ENCODE measurements around the gene PCDHGA8.
"Not testable (repeated sequence)": the region's sequence is repeated elsewhere in the genome, so short reads cannot be mapped to it uniquely, and the experiment has no call there.

PCDHGA8 gene

DNA sequence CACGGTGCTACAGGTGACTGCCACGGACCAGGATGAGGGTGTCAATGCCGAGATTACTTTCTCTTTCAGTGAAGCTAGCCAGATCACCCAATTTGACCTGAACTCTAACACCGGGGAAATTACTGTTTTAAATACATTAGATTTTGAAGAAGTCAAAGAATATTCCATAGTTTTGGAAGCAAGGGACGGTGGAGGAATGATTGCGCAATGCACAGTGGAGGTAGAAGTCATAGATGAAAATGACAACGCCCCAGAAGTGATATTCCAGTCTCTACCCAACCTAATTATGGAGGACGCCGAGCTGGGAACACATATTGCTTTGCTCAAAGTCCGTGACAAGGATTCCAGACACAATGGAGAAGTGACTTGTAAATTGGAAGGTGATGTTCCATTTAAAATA, 3.8 kb upstream of the PCDHGA8 start:
- Histone ChIP-seq H3K9me3 (ENCODE audit: insufficient read depth, low read length, severe bottlenecking) (no peaks in the 10 kb centered on the region), H3K27me3 (ENCODE audit: insufficient read depth, low read length, poor library complexity) (no peaks in the 10 kb centered on the region), H3K4me2 (ENCODE audit: insufficient read depth, low read length) (no peak overlapping the region), H3K79me2 (ENCODE audit: insufficient read depth, low read length) (no peaks in the 10 kb centered on the region), H2AFZ (ENCODE audit: low read depth, low read length) (no peak overlapping the region), H3K4me3 (ENCODE audit: low read depth in 1 of 2, low read length in 2 of 2) (no peak overlapping the region), H4K20me1 (ENCODE audit: insufficient read depth, low read length) (no peaks in the 10 kb centered on the region), H3K9ac (ENCODE audit: low read depth, low read length) (no peak overlapping the region), H3K27ac (ENCODE audit: low read length) (no peak overlapping the region), H3K36me3 (ENCODE audit: insufficient read depth, low read length) (no peaks in the 10 kb centered on the region), H3K4me1 (ENCODE audit: insufficient read depth, low read length) (no peaks in the 10 kb centered on the region)
- DNase-seq = no peak
- no peak for ATAC-seq (ENCODE audit: insufficient read depth, low read depth)
- TF ChIP-seq, protein P1, sequence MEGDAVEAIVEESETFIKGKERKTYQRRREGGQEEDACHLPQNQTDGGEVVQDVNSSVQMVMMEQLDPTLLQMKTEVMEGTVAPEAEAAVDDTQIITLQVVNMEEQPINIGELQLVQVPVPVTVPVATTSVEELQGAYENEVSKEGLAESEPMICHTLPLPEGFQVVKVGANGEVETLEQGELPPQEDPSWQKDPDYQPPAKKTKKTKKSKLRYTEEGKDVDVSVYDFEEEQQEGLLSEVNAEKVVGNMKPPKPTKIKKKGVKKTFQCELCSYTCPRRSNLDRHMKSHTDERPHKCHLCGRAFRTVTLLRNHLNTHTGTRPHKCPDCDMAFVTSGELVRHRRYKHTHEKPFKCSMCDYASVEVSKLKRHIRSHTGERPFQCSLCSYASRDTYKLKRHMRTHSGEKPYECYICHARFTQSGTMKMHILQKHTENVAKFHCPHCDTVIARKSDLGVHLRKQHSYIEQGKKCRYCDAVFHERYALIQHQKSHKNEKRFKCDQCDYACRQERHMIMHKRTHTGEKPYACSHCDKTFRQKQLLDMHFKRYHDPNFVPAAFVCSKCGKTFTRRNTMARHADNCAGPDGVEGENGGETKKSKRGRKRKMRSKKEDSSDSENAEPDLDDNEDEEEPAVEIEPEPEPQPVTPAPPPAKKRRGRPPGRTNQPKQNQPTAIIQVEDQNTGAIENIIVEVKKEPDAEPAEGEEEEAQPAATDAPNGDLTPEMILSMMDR (IDR thresholded peaks at IDR 0.05; ENCODE audit: borderline replicate concordance, extremely low read depth, low read length, poor library complexity, severe bottlenecking) = no peak
- no peak for TF ChIP-seq EZH2 (IDR thresholded peaks at IDR 0.05; ENCODE audit: borderline replicate concordance, low read depth, low read length, severe bottlenecking)

DNA sequence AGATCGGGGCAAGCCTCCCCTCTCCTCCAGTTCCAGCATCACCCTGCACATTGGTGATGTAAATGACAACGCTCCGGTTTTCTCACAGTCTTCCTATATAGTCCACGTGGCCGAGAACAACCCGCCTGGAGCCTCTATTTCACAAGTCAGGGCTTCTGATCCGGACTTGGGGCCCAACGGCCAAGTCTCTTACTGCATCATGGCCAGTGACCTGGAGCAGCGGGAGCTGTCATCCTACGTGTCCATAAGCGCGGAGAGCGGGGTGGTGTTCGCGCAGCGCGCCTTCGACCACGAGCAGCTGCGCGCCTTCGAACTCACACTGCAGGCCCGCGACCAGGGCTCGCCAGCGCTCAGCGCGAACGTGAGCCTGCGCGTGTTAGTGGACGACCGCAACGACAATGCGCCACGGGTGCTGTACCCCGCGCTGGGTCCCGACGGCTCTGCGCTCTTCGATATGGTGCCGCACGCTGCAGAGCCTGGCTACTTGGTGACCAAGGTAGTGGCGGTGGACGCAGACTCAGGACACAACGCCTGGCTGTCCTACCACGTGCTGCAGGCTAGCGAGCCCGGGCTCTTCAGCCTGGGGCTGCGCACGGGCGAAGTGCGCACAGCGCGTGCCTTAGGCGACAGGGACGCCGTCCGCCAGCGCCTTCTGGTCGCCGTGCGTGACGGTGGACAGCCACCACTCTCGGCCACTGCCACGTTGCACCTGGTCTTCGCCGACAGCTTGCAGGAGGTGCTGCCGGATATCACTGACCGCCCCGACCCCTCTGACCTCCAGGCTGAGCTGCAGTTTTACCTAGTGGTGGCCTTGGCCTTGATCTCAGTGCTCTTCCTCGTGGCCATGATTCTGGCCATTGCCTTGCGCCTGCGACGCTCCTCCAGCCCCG, 3.0 kb upstream of the PCDHGA8 start:
- H2AFZ ChIP-seq (ENCODE audit: low read depth, low read length) = no peak overlapping the region
- H3K4me2 ChIP-seq (ENCODE audit: insufficient read depth, low read length) = no peak overlapping the region
- no peaks in the 10 kb centered on the region for H3K79me2 ChIP-seq (ENCODE audit: insufficient read depth, low read length)
- H3K27ac ChIP-seq (ENCODE audit: low read length) = no peak overlapping the region
- H3K4me1 ChIP-seq (ENCODE audit: insufficient read depth, low read length) = no peaks in the 10 kb centered on the region
- no peak overlapping the region for H3K9ac ChIP-seq (ENCODE audit: low read depth, low read length)
- H3K36me3 ChIP-seq (ENCODE audit: insufficient read depth, low read length) = no peaks in the 10 kb centered on the region
- no peak for TF ChIP-seq EZH2 (IDR thresholded peaks at IDR 0.05; ENCODE audit: borderline replicate concordance, low read depth, low read length, severe bottlenecking)
- TF ChIP-seq, protein P1 (IDR thresholded peaks at IDR 0.05; ENCODE audit: borderline replicate concordance, extremely low read depth, low read length, poor library complexity, severe bottlenecking) = no peak
- H3K27me3 ChIP-seq (ENCODE audit: insufficient read depth, low read length, poor library complexity) = no peaks in the 10 kb centered on the region
- no peak overlapping the region for H3K4me3 ChIP-seq (ENCODE audit: low read depth in 1 of 2, low read length in 2 of 2)
- DNase-seq = no peak
- no peaks in the 10 kb centered on the region for H4K20me1 ChIP-seq (ENCODE audit: insufficient read depth, low read length)
- H3K9me3 ChIP-seq (ENCODE audit: insufficient read depth, low read length, severe bottlenecking) = no peaks in the 10 kb centered on the region
- ATAC-seq (ENCODE audit: insufficient read depth, low read depth) = no peak

DNA sequence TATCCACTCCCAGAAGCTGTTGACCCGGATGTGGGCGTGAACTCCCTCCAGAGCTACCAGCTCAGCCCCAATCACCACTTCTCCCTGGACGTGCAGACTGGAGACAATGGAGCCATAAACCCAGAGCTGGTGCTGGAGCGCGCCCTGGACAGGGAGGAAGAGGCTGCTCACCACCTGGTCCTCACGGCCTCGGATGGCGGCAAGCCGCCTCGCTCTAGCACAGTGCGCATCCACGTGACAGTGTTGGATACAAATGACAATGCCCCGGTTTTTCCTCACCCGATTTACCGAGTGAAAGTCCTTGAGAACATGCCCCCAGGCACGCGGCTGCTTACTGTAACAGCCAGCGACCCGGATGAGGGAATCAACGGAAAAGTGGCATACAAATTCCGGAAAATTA, 834 bp downstream of the PCDHGA8 start:
- no peak for ATAC-seq (ENCODE audit: insufficient read depth, low read depth)

DNA sequence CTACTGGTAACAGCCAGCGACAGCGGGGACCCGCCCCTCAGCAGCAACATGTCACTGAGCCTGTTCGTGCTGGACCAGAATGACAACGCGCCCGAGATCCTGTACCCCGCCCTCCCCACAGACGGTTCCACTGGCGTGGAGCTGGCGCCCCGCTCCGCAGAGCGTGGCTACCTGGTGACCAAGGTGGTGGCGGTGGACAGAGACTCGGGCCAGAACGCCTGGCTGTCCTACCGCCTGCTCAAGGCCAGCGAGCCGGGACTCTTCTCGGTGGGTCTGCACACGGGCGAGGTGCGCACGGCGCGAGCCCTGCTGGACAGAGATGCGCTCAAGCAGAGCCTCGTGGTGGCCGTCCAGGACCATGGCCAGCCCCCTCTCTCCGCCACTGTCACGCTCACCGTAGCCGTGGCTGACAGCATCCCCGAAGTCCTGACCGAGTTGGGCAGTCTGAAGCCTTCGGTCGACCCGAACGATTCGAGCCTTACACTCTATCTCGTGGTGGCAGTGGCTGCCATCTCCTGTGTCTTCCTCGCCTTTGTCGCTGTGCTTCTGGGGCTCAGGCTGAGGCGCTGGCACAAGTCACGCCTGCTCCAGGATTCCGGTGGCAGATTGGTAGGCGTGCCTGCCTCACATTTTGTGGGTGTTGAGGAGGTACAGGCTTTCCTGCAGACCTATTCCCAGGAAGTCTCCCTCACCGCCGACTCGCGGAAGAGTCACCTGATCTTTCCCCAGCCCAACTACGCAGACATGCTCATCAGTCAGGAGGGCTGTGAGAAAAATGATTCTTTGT, 2.2 kb downstream of the PCDHGA8 start:
- ATAC-seq (ENCODE audit: insufficient read depth, low read depth); DNase-seq: not testable (repeated sequence)

More for the DNA sequence above, 834 bp downstream of the PCDHGA8 start:
- Histone ChIP-seq H3K36me3 (ENCODE audit: insufficient read depth, low read length) (no peaks in the 10 kb centered on the region), H3K27ac (ENCODE audit: low read length) (no peak overlapping the region), H4K20me1 (ENCODE audit: insufficient read depth, low read length) (no peaks in the 10 kb centered on the region), H3K79me2 (ENCODE audit: insufficient read depth, low read length) (no peaks in the 10 kb centered on the region), H3K9me3 (ENCODE audit: insufficient read depth, low read length, severe bottlenecking) (no peaks in the 10 kb centered on the region), H3K9ac (ENCODE audit: low read depth, low read length) (no peak overlapping the region), H3K4me2 (ENCODE audit: insufficient read depth, low read length) (no peak overlapping the region), H3K4me3 (ENCODE audit: low read depth in 1 of 2, low read length in 2 of 2) (no peak overlapping the region), H2AFZ (ENCODE audit: low read depth, low read length) (no peak overlapping the region), H3K4me1 (ENCODE audit: insufficient read depth, low read length) (no peaks in the 10 kb centered on the region), H3K27me3 (ENCODE audit: insufficient read depth, low read length, poor library complexity) (no peaks in the 10 kb centered on the region)
- no peak for DNase-seq
- no peak for TF ChIP-seq EZH2 (IDR thresholded peaks at IDR 0.05; ENCODE audit: borderline replicate concordance, low read depth, low read length, severe bottlenecking)
- TF ChIP-seq, protein P1 (IDR thresholded peaks at IDR 0.05; ENCODE audit: borderline replicate concordance, extremely low read depth, low read length, poor library complexity, severe bottlenecking) = no peak

More for the DNA sequence above, 2.2 kb downstream of the PCDHGA8 start:
- H3K36me3 ChIP-seq (ENCODE audit: insufficient read depth, low read length); H2AFZ ChIP-seq (ENCODE audit: low read depth, low read length); H3K27me3 ChIP-seq (ENCODE audit: insufficient read depth, low read length, poor library complexity); H3K4me2 ChIP-seq (ENCODE audit: insufficient read depth, low read length); H3K4me1 ChIP-seq (ENCODE audit: insufficient read depth, low read length); H3K79me2 ChIP-seq (ENCODE audit: insufficient read depth, low read length); H3K9ac ChIP-seq (ENCODE audit: low read depth, low read length); H4K20me1 ChIP-seq (ENCODE audit: insufficient read depth, low read length); H3K27ac ChIP-seq (ENCODE audit: low read length); H3K4me3 ChIP-seq (ENCODE audit: low read depth in 1 of 2, low read length in 2 of 2); H3K9me3 ChIP-seq (ENCODE audit: insufficient read depth, low read length, severe bottlenecking): not testable (repeated sequence)

All from DND-41 (cell line).